HG03103 (cell line): ENCODE results near the gene GNAT1.

Source experiments
- ATAC-seq: cut with Tn5 transposase; IDR thresholded peaks from one replicate; pipeline ENCODE4 v1.9.1; 2021; ENCODE audit warnings: low read depth; ENCODE audit not compliant: unreplicated experiment

GNAT1 gene

DNA sequence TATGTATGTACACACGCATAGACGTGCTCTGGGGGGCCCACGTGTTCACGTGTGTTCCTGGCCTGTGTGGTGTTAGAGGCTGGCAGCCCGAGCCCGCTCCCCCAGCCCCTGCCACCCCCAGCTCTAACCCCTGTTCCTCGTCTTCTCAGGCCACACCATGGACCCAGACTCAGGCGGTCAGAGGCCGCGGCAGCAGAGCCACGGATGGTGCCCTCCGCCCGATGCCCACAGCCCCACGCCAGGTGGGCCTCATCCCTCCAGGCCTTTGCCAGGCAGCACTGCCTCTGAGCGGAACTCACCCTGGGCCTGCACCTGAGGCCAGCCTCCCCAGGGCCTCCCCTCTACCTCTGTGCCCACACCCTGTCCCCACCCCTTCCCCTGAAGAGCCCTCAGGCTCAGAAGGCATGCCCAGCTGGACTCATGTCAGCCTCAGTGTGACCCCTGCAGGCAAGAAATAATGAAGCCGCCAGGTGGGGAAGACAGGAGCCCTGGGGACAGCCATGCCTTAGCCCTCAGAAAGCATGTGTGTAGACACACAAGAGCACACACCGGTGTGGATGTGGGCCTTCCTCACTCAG lies 16.4 kb upstream of the GNAT1 start:
- no peak for ATAC-seq

DNA sequence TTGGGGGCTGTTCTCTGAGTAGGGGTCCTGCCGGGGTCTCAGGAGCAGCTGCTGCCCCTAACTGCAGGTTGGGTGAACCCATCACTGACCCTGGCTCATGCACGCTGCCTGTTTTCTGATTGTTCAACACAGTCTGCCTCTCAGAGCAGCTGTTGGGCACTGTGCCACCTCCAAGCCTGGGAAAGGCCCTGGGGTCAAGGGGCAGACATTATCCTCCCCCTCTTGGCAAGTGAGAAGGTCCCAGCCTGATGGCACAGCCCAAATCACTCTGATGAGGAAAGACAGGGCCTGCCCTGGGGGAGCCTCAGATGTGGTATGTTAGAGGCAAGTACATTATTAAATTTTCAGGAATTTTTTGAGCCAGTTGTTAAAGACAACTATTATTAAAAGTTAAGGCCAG lies 14.1 kb upstream of the GNAT1 start:
- ATAC-seq: no peak

DNA sequence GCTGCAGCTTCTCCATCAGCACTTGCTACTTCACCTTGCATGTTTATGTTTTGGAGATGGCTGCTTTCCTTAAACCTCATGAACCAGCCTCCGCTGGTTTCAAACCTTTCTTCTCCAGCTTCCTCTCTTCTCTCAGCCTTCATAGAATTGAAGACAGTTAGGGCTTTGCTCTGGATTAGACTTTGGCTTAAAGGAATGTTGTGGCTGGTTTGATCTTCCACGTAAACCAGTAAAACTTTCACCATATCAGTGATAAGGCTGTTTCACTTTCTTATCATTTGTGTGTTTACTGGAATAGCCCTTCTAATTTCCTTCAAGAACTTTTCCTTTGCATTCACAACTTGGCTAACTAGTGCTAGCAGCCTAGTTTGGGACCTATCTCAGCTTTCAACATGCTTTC lies 11.7 kb upstream of the GNAT1 start:
- no peak for ATAC-seq

DNA sequence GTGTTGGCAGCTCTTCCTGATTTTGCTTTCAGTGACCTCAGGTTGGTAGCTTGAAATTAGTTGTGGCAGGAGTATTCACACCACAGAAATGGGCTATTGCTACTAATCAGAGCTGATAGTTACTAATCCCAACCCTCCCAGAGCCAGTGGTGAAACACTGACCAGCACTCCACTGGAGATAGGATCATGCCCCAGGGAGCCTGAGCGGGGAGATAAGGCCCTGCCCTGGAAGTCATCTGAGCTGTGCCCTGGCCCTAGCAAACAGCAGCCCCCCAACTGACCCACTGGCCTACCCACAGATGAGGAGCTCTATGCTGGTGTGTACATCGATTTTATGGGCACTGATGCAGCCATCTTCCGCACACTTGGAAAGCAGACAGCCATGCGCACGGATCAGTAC lies 9.4 kb upstream of the GNAT1 start:
- ATAC-seq: no peak

DNA sequence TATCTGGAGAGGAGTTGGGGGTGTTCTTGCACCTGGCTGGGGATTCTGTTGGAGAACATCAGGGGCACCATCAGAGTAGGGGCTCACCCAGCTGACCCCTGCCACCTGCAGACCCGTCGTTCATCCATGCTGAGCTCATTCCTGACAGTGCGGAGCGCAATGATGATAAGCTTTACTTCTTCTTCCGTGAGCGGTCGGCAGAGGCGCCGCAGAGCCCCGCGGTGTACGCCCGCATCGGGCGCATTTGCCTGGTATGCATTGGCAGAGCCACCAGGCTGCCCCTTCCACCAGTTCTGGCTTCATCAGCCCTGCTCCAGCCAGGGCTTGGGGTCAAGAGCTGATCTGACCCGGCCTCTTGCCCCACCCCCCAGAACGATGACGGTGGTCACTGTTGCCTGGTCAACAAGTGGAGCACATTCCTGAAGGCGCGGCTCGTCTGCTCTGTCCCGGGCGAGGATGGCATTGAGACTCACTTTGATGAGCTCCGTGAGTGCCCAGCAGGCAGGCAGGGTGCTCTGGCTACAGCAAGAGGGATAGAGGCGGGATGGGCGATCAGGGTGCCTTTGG lies 8.8 kb upstream of the GNAT1 start:
- no peak for ATAC-seq

DNA sequence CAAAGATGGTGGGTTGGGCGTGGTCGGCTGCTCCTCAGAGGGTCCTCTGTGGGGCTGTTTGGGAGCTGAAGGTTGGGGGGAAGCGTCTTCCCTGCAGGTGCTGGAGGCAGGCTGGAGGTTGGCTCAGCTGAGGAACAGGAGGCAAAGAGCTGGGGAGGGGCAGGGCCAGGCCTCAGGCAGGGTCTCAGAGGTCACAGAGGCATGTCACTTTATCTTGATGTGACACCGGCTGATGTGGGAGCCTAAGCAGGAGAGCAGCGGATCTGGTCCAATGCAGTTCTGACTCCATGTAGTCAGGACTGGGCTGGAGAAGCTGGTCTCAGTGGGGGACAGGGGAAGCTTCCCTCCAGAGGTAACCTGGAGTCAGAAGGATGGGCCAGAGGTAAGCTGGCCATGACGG lies 7.7 kb upstream of the GNAT1 start:
- no peak for ATAC-seq

DNA sequence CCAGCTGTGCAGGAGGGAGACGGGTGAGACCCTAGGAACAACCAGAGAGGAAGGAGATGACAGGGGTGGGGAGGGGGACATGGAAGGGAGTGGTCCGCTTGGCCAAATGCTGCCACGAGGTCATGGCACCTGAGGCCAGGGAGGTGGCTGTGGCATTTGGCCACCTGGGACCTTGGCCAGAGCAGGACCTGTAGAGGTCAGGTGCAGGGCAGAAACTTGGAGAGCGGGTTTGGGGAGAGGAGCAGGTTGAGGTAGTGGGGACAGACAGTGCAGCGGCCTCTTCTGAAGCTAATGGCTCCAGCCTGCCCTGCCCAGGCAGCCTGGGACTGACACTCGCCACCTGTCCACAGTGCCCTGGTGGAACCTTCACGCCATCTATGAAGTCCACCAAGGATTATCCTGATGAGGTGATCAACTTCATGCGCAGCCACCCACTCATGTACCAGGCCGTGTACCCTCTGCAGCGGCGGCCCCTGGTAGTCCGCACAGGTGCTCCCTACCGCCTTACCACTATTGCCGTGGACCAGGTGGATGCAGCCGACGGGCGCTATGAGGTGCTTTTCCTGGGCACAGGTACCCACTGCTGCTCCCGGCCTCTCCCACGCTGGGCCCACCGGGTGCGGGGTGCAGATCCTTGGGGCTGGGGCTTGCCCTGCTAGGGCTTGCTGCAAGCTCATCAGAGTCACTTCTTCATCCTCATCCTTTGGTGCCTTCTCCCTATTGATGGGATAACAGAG lies 7.0 kb upstream of the GNAT1 start:
- no peak for ATAC-seq

DNA sequence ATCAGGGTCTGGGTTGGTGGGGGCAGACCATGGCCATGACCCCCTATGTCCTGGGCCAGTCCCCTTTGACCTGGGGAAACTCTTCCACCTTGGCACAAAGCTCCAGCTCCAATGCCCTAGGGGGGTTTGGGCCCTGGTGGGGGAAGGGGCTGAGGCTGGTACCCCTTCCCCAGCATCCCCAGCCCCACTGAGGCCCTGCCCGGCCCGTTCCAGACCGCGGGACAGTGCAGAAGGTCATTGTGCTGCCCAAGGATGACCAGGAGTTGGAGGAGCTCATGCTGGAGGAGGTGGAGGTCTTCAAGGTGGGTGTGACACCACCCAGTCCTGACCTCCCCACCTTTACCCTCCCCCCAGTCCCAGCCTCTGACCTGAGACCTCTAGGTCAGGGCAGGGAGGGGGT lies 6.2 kb upstream of the GNAT1 start:
- no peak for ATAC-seq

DNA sequence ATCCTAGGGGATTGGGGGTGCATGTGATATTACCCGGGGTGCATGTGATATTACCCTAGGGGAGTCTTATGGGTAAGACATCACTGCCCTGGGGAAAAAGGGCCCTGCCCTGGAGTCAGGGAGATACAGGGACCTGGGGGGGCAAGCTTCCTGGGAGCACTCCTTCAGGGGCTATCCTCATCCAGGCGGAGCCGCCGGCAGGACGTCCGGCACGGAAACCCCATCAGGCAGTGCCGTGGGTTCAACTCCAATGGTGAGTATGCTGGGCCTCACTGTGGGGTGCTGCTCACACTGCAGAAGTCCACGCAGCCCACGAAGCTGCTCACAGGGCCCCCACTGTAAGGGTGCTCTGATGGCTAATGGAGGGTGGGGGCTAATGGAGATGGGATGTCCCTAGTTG lies 5.3 kb upstream of the GNAT1 start:
- ATAC-seq: no peak

DNA sequence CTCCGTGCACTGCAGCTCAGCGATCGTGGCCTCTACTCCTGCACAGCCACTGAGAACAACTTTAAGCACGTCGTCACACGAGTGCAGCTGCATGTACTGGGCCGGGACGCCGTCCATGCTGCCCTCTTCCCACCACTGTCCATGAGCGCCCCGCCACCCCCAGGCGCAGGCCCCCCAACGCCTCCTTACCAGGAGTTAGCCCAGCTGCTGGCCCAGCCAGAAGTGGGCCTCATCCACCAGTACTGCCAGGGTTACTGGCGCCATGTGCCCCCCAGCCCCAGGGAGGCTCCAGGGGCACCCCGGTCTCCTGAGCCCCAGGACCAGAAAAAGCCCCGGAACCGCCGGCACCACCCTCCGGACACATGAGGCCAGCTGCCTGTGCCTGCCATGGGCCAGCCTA lies 3.7 kb upstream of the GNAT1 start:
- ATAC-seq: no peak

DNA sequence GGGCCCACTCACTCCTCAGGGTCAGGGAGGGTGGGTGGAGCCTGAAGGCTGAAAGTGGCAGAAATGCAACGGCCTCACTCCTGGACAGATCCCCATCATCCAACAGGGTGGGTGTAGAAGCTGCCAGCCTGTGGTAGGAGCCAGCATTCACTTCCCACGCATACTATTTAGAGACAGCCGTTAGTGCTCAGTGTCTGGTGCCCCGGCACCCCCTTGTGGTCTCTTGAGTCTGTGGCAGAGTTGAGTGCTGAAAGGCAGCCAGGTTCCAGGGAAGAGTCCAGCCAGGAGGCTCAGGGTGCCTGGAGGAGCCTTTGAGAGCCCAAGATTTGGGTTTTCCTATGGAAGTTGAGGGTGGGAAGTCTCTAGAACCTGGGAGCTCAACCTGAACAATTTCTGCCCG lies 2.1 kb upstream of the GNAT1 start:
- ATAC-seq: no peak

DNA sequence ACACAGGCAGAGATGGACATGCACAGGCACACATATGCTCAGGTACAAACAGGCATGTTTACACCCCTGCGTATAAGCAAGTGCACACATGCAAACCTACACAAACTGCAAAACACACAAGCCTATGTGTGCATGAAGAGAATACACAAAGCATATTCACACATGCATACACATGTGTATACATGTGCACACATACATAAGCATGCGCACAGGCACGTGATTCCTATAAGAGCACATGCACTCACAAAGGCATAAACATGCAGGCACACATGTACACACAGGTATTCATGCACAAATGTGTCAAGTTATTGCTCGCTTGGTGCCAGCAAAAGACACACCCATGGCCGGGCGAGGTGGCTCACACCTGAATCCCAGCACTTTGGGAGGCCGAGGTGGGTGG lies 1.4 kb upstream of the GNAT1 start:
- no peak for ATAC-seq

DNA sequence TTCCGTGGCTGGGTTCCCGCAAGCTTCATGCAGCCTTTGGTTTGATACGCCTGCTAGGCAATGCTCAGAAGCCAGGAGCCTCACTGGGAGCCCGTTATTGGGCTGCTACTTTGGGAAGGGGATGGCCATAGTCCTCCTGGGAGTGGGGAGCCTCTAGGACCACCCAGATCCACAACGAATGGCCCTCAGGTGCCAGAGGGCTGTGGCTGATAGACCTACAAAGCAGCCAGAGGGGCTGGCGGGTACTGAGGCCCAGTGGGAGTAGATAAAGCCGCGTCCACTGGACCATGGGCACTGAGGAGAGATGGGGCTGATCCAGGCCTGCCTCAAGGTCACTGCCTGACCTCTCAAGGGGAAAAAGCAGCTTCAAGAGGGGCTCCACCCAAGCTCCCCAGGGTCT lies 714 bp downstream of the GNAT1 start:
- ATAC-seq: no peak

DNA sequence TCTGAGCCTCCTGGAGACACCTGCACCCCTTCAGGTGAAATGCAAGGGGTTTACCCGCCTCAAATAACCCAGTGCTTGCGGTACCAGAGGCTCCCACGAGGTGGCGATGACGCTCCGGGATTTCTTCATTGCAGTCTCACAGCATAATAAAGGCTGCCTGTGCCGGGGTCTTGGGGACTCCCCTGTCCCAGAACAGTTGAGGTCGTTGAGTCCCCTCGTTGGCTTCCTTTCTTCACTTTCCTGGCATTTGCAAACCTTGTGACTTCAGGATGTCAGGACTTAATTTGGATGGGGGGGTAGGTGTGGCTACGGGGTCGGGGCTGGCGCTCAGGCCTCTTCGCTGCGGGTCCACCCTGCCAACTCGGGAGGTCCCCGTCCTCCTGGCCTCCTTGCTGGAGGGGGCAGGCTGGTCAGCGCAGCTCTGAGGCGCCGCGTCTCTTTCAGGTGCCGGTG lies 1.3 kb downstream of the GNAT1 start:
- ATAC-seq: no peak

DNA sequence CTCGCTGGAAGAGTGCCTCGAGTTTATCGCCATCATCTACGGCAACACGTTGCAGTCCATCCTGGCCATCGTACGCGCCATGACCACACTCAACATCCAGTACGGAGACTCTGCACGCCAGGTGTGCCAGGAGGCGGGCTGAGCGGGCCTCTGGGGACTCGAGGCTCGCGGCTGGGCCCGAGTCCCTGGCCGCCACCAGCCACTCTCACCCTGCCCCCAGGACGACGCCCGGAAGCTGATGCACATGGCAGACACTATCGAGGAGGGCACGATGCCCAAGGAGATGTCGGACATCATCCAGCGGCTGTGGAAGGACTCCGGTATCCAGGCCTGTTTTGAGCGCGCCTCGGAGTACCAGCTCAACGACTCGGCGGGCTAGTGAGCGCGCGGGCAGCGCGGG lies 1.9 kb downstream of the GNAT1 start:
- ATAC-seq: no peak

DNA sequence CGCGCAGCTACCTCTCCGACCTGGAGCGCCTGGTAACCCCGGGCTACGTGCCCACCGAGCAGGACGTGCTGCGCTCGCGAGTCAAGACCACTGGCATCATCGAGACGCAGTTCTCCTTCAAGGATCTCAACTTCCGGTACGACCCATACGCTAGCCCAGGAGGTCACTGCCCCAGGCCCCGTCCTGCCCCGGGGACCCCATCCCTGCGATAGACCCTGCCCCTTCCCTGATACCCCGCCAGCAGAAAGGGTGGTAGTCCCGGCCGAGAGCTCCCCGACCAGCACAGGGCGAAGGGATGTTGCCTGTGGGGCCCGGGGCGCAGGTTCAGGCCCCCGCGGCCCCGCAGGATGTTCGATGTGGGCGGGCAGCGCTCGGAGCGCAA lies 2.3 kb downstream of the GNAT1 start:
- no peak for ATAC-seq

DNA sequence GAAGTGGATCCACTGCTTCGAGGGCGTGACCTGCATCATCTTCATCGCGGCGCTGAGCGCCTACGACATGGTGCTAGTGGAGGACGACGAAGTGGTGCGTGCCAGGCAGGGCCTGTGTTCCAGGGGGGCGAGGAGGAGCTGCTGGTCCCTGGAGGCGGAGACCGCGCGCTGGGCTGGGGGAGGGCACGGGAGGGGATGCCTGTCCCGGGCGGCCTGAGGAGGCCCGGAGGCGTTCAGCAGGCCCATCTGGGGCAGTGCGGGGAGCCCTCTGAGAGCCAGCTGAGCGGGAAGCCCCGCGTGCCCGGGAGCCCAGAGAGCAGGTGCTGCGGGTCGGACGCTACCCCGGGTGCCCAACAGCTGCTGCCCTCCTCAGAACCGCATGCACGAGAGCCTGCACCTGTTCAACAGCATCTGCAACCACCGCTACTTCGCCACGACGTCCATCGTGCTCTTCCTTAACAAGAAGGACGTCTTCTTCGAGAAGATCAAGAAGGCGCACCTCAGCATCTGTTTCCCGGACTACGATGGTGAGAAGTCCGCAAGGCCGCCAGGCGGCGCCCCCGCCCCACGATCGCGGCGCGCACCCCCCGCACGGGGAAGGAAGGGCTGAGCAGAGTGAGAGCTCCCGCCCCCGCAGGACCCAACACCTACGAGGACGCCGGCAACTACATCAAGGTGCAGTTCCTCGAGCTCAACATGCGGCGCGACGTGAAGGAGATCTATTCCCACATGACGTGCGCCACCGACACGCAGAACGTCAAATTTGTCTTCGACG lies 2.9 kb downstream of the GNAT1 start:
- ATAC-seq: no peak

DNA sequence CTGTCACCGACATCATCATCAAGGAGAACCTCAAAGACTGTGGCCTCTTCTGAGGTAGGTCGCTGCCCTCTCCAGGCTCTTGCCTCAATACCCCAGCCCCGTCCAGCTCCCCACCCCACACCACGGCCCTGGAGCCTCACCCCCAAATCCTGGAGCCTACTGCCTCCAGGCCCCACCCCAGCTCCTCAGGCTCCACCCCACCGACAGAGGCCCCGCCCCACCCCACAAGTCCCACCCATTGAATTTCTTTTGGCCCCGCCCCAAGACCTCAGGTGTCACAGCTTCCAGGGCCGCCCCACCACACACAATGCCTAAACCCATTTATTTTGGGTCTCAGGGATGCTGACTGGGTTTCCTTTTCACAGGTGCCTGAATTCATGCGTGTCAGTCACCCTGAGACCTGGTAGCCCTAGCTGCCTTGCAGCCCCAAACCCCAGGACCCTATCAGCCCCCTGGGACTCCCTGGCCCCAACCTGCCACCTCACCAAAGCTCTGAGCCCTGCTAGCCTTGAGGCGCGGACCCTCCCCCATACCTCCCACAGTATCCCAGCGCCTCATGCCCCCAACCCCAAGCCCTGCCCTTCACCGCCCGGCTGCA lies 3.6 kb downstream of the GNAT1 start:
- ATAC-seq: no peak

DNA sequence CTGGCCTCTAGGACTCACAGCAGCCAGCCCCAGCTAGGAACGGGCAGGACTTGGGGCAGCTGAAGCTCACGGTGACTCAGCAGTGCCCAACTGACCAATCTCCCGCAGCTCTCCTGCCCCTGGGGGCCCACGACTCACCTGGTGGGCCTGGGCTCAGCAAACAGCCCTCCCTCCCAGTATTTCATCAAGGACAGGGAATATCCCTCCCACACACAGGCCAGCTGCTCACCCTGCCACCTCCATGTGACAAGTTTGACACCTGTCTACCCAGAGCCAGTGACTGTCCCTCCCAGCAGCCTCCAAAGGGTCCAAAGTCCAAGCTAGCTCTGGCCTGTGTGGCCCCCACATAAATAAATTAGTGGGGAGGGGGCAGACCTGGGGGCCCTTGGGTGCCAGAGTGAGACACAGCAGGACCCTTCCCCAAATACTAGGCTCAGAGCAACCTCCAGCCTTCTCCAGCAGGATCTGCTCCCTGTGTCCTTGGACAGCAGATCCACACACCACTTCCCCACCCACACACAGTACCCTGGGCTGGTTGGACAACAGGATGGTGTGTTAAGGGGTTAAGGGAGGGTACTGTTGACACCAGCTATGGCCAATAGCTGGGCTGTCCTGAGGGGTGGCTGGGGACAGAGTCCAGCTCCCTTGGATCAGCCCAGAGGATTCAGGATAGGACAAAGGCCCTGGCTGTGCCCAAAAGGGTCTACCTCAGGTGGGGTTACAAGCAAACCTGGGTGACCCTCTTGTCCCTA lies 4.3 kb downstream of the GNAT1 start:
- no peak for ATAC-seq

DNA sequence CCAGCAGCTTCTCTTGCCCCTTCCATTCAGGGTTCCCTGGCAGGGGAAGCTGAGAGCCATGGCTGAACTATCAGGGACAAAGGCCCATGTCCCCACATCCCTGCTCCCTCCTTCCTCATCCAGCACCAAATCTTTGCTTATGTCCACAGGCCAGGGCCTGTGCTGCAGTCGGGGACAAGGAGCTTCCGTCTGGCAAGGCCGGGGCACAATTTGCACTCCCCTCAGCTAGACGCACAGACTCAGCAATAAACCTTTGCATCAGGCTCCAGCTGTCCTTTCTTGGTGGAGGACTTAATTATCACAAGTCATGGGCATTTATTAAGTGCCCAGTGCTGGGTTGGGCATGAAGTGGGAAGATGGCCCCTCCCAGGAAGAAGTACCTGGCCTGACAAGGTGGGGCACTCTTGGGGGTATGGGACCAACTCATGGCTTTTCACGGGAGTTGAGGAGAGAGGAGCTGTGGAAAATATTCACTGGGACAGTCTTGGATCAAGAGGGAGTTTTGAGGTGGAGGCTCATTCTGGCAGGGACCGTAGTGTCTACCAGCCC lies 4.9 kb downstream of the GNAT1 start:
- no peak for ATAC-seq
